IMR-90 (cell line): Measurements from ENCODE around the gene XYLB. TPM values are rescaled to one million over a fixed set of nuclear protein-coding genes. Genes with fewer than 3 reads are reported as not detected.

ENCODE experiments used
- ATAC-seq: fragments of 200-7000 bp; cut with Tn5 transposase; 2 replicates; pipeline ENCODE4 v1.9.1; 2020; ENCODE audit warnings: low read depth, mild to moderate bottlenecking, moderate library complexity
- BruUV-seq: library from RNA; stranded (reverse); fragments of 400-500 nt; replicated peaks from 2 replicates; lab custom pipeline; 2021; lab: Mats Ljungman, UMichigan
- CTCF ChIA-PET: fragments of 300-600 bp; formaldehyde crosslinking; extraction: SDS; loops from one replicate; lab custom pipeline; 2021; ENCODE audit warnings: antibody characterized with exemption; lab: Yijun Ruan, JAX
- POLR2A ChIA-PET: fragments of 300-600 bp; sonication (Branson Sonifier 250); formaldehyde crosslinking; loops from one replicate; lab custom pipeline; 2022; ENCODE audit warnings: antibody characterized with exemption; ENCODE audit not compliant: unreplicated experiment; lab: Charles Lee
- DNase-seq: peaks from one replicate; pipeline ENCODE4 v3.0.0; 2013
- H2AFZ ChIP-seq: replicated peaks from 2 replicates; pipeline ENCODE3; 2013; ENCODE audit warnings: low read length, mild to moderate bottlenecking; ENCODE audit not compliant: poor library complexity
- H2AK5ac ChIP-seq: 2 replicates; pipeline ENCODE4 v1.6.1; 2013; ENCODE audit warnings: low read depth, low read length, inconsistent platforms
- H2AK9ac ChIP-seq: replicated peaks from 2 replicates; pipeline ENCODE3; 2013; ENCODE audit warnings: mild to moderate bottlenecking, low read depth, low read length, moderate library complexity; ENCODE audit not compliant: poor library complexity
- H2BK120ac ChIP-seq: 2 replicates; pipeline ENCODE4 v1.6.1; 2013; ENCODE audit warnings: low read depth, low read length, inconsistent platforms
- H2BK15ac ChIP-seq: 3 replicates; pipeline ENCODE4 v1.6.1; 2013; ENCODE audit warnings: low read depth, low read length, inconsistent platforms
- H2BK20ac ChIP-seq: 2 replicates; pipeline ENCODE4 v1.6.1; 2013; ENCODE audit warnings: low read depth, mild to moderate bottlenecking, inconsistent platforms, low read length, moderate library complexity
- H2BK5ac ChIP-seq: 2 replicates; pipeline ENCODE4 v1.6.1; 2013; ENCODE audit warnings: mild to moderate bottlenecking, low read depth, low read length, inconsistent platforms; ENCODE audit not compliant: poor library complexity, severe bottlenecking
- H3K14ac ChIP-seq: replicated peaks from 2 replicates; pipeline ENCODE4 v1.6.1; 2013; ENCODE audit warnings: low read depth, low read length, inconsistent platforms
- H3K18ac ChIP-seq: 2 replicates; pipeline ENCODE4 v1.6.1; 2013; ENCODE audit warnings: low read depth, low read length, control low read depth
- H3K23ac ChIP-seq: 2 replicates; pipeline ENCODE4 v1.6.1; 2013; ENCODE audit warnings: low read depth, low read length, inconsistent platforms
- H3K27ac ChIP-seq: 2 replicates; pipeline ENCODE4 v1.5.1; 2013; ENCODE audit warnings: mild to moderate bottlenecking, control low read depth, low read length; ENCODE audit not compliant: insufficient read depth
- H3K27me3 ChIP-seq: 2 replicates; pipeline ENCODE4 v1.6.1; 2013; ENCODE audit warnings: low read length; ENCODE audit not compliant: control insufficient read depth, insufficient read depth
- H3K36me3 ChIP-seq: 2 replicates; pipeline ENCODE4 v1.6.1; 2013; ENCODE audit warnings: low read length, mixed read lengths; ENCODE audit not compliant: control insufficient read depth, insufficient read depth
- H3K4ac ChIP-seq: 2 replicates; pipeline ENCODE4 v1.6.1; 2013; ENCODE audit warnings: low read depth, low read length, inconsistent platforms
- H3K4me1 ChIP-seq: 2 replicates; pipeline ENCODE4 v1.6.1; 2013; ENCODE audit warnings: low read length, mixed read lengths; ENCODE audit not compliant: control insufficient read depth, insufficient read depth
- H3K4me2 ChIP-seq: 2 replicates; pipeline ENCODE4 v1.6.1; 2013; ENCODE audit warnings: low read depth, mild to moderate bottlenecking, control low read depth, low read length, moderate library complexity
- H3K4me3 ChIP-seq: 2 replicates; pipeline ENCODE4 v1.5.1; 2013; ENCODE audit warnings: low read depth, mild to moderate bottlenecking, control low read depth, low read length, moderate library complexity; ENCODE audit not compliant: insufficient read depth
- H3K56ac ChIP-seq: 2 replicates; pipeline ENCODE4 v1.6.1; 2013; ENCODE audit warnings: low read length, inconsistent platforms; ENCODE audit not compliant: insufficient read depth; ENCODE audit errors: extremely low read depth
- H3K79me1 ChIP-seq, 2 experiments: 2 replicates each; pipeline ENCODE4 v1.6.1; 2013; ENCODE audit warnings: low read length in 2 of 2, inconsistent platforms in 1 of 2, low read depth in 1 of 2
- H3K9ac ChIP-seq: 2 replicates; pipeline ENCODE4 v1.6.1; 2013; ENCODE audit warnings: low read depth, low read length, control low read depth
- H3K9me1 ChIP-seq: 2 replicates; pipeline ENCODE4 v1.6.1; 2013; ENCODE audit warnings: low read length, inconsistent platforms; ENCODE audit not compliant: insufficient read depth
- H3K9me3 ChIP-seq: 2 replicates; pipeline ENCODE4 v1.6.1; 2013; ENCODE audit warnings: low read length; ENCODE audit not compliant: control insufficient read depth, insufficient read depth
- H4K20me1 ChIP-seq: 2 replicates; pipeline ENCODE4 v1.6.1; 2013; ENCODE audit warnings: low read length, inconsistent platforms; ENCODE audit not compliant: insufficient read depth
- H4K5ac ChIP-seq: 2 replicates; pipeline ENCODE4 v1.6.1; 2013; ENCODE audit warnings: mild to moderate bottlenecking, low read depth, low read length, control low read depth
- H4K8ac ChIP-seq, 2 experiments: 2 replicates each; pipeline ENCODE4 v1.6.1; 2013; ENCODE audit warnings: low read depth in 2 of 2, low read length in 2 of 2, control low read depth in 1 of 2, inconsistent platforms in 1 of 2
- H4K91ac ChIP-seq: 2 replicates; pipeline ENCODE4 v1.6.1; 2013; ENCODE audit warnings: low read depth, low read length, inconsistent platforms; ENCODE audit not compliant: insufficient read depth
- MXI1 ChIP-seq: IDR thresholded peaks from 2 replicates; pipeline ENCODE4 v1.6.1; 2012; ENCODE audit warnings: low read depth, mild to moderate bottlenecking, low read length, moderate library complexity, borderline replicate concordance
- WGBS, 2 experiments: methylation state at CpG; one replicate each; pipeline versions ENCODE4 v1.1.5 to v1.1.7; 2013; ENCODE audit warnings: missing lambda C conversion rate in 2 of 2; ENCODE audit not compliant: insufficient read length in 1 of 2; ENCODE audit errors: extremely low coverage in 2 of 2; 5-methylcytosine and 5-hydroxymethylcytosine counted together
- dilution Hi-C: fragments of 300-500 bp; cut with HindIII; formaldehyde crosslinking; loops from one replicate; pipeline ENCODE4 v1.14.3; 2018; ENCODE audit warnings: low sequenced_read_pairs; ENCODE audit not compliant: unreplicated experiment
- in situ Hi-C: fragments of 300-500 bp; cut with MboI; formaldehyde crosslinking; loops from 3 replicates; pipeline ENCODE4 v1.14.3; 2019; ENCODE audit warnings: low sequenced_read_pairs, inconsistent platforms, mixed read lengths
- intact Hi-C: fragments of 100-400 bp; cut with micrococcal nuclease; formaldehyde crosslinking; loops from 2 replicates; pipeline ENCODE4 v1.10.0; 2022
- polyA plus RNA-seq, 3 experiments: library from polyadenylated mRNA; depleted of rRNA; stranded (reverse); fragments of >200 nt; gene quantifications; 2 replicates each; pipeline ENCODE4 v1.2.3, GENCODE V29; 2012; ENCODE audit warnings: low replicate concordance in 1 of 3
- total RNA-seq: library from RNA; depleted of rRNA; stranded (reverse); fragments of >200 nt; gene quantifications from 2 replicates; pipeline ENCODE4 v1.2.3, GENCODE V29; 2012

XYLB gene
- total and polyA plus RNA-seq, 2 of the 4 experiments (the other 2 are of a cell fraction) = 3.0 to 3.4 TPM

DNA sequence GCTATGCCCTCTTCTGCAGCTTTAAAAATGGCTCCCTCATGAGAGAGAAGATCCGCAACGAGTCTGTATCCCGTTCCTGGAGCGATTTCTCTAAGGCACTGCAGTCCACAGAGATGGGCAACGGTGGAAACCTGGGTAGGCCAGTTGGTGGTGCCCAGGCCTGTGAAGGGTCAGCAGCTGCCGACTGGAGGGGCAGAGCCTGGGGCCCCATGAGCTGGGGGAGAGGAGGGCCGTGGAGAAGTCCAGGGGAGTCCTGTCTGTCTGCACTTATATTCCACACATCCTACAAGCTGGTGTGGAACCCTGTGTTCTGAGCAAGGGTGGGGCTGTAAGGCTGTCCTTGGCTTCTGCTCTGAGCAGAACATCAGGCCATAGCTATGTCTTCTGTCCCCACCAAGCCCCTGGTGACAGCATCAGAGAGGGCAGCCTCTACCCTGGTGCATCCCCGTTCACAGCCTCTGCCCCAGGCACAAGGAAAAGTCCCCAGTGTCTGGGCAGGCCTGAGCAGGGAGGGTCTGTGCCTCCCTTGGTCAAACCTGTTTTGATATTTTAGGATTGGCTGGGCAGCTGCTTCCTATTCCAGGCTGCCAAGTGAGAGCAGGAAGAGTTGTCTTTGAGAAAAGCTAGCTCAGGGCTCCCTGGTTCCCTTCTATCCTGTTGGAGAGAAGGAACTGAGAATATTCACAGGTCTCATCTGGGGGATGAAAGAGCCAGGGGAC, 29.7 kb downstream of the XYLB start:
- H2AK5ac ChIP-seq = no peak overlapping the region
- H3K18ac ChIP-seq = no peak overlapping the region
- H3K4me1 ChIP-seq = no peaks in the 10 kb centered on the region
- intact Hi-C loops (no loop called here), dilution Hi-C loops (no loop called here), in situ Hi-C loops (no loop called here)
- no peaks in the 10 kb centered on the region for H3K27me3 ChIP-seq
- H3K79me1 ChIP-seq = no peaks in the 10 kb centered on the region
- H3K9ac ChIP-seq = no peak overlapping the region
- peaks cover 9% of the 10 kb centered on the region; the same call in 1 of the 2 replicates for H3K9me1 ChIP-seq
- H4K20me1 ChIP-seq = no peaks in the 10 kb centered on the region
- WGBS, 2 experiments = 94% methylated on average over 6 of the region's 8 CpGs; no CpG with 5 or more reads in 1 of the 2 experiments
- H3K27ac ChIP-seq = no peak overlapping the region
- H4K5ac ChIP-seq = no peak overlapping the region
- DNase-seq (no peak), ATAC-seq (no peak)
- H2BK5ac ChIP-seq = no peak overlapping the region
- H3K23ac ChIP-seq = no peak overlapping the region
- no peak overlapping the region for H2BK20ac ChIP-seq
- CTCF ChIA-PET = no interaction called here
- no peak overlapping the region for H2BK120ac ChIP-seq
- no peak overlapping the region for H3K56ac ChIP-seq
- no peak overlapping the region for H2AFZ ChIP-seq
- no peak overlapping the region for H4K91ac ChIP-seq
- H3K4me2 ChIP-seq = no peak overlapping the region
- no peak overlapping the region for H2AK9ac ChIP-seq
- H3K4me3 ChIP-seq = no peak overlapping the region
- peaks cover 8% of the 10 kb centered on the region for H3K36me3 ChIP-seq
- H3K4ac ChIP-seq = no peak overlapping the region
- no TSS peak for BruUV-seq
- no peak for TF ChIP-seq MXI1
- POLR2A ChIA-PET = no interaction called here
- no peak overlapping the region for H4K8ac ChIP-seq
- H2BK15ac ChIP-seq = no peak overlapping the region
- no peaks in the 10 kb centered on the region for H3K9me3 ChIP-seq
- H3K14ac ChIP-seq = no peak overlapping the region
